HCT116 (cell line): ENCODE measurements around the gene MCC. TPM values are rescaled to one million over a fixed set of nuclear protein-coding genes. Genes with fewer than 3 reads are reported as not detected.

Experiments
- ATAC-seq: fragments of 200-7000 bp; cut with Tn5 transposase; 2 replicates; pipeline ENCODE4 v1.9.1; 2020; ENCODE audit warnings: mild to moderate bottlenecking, moderate library complexity
- BruUV-seq: library from RNA; stranded (reverse); fragments of 400-500 nt; replicated peaks from 2 replicates; lab custom pipeline; 2021; lab: Mats Ljungman, UMichigan
- CTCF ChIA-PET: fragments of 300-600 bp; sonication (Branson Sonifier 250); formaldehyde crosslinking; loops from one replicate; lab custom pipeline; 2021; ENCODE audit warnings: antibody characterized with exemption; lab: Charles Lee
- POLR2A ChIA-PET: fragments of 300-600, 350-600 bp; sonication (Branson Sonifier 250); formaldehyde crosslinking; loops from one replicate; lab custom pipeline; 2021; ENCODE audit warnings: antibody characterized with exemption; lab: Charles Lee
- RAD21 ChIA-PET, 2 experiments: fragments of 300-600 bp; sonication (Branson Sonifier 250); formaldehyde crosslinking; loops; one replicate each; lab custom pipeline; 2023; ENCODE audit warnings: low total read pairs in 2 of 2; ENCODE audit not compliant: uncharacterized antibody in 2 of 2, unreplicated experiment in 2 of 2, low non-redundant PET in 1 of 2; lab: Charles Lee
- DNase-seq: peaks from one replicate; pipeline ENCODE4 v3.0.0-alpha.2; 2010; ENCODE audit warnings: low read depth, low spot score
- H2AFZ ChIP-seq: fragments of 200-600 bp; shearing (Covaris generic), sonication (generic); 2 replicates; pipeline ENCODE4 v1.6.1; 2017; ENCODE audit warnings: low read depth, mixed run types, mixed read lengths, antibody characterized with exemption, low read length; ENCODE audit not compliant: poor library complexity, severe bottlenecking
- H3K27ac ChIP-seq: 2 replicates; pipeline ENCODE4 v1.5.1; 2012; ENCODE audit warnings: low read depth, low read length
- H3K27me3 ChIP-seq: fragments of 200-600 bp; sonication (generic); 2 replicates; pipeline ENCODE4 v1.6.1; 2016; ENCODE audit warnings: mixed run types, low read length, mixed read lengths; ENCODE audit not compliant: insufficient read depth
- H3K36me3 ChIP-seq, 2 experiments: fragments of 200-500 bp in 1 of 2; fragments of 200-600 bp in 1 of 2; sonication (Bioruptor generic) in 1 of 2; sonication (generic) in 1 of 2; 2 replicates each; pipeline versions ENCODE4 v1.5.1 to v1.6.1; 2014 to 2016; ENCODE audit warnings: low read length in 2 of 2, inconsistent platforms in 1 of 2, mixed read lengths in 1 of 2, mixed run types in 1 of 2; ENCODE audit not compliant: insufficient read depth in 2 of 2, control insufficient read depth in 1 of 2
- H3K4me1 ChIP-seq, 2 experiments: fragments of 200-600 bp in 1 of 2; sonication (generic) in 1 of 2; 2 replicates each; pipeline versions ENCODE4 v1.5.1 to v1.6.1; 2012 to 2017; ENCODE audit warnings: low read length in 2 of 2, inconsistent platforms in 1 of 2, mild to moderate bottlenecking in 1 of 2, mixed read lengths in 1 of 2, mixed run types in 1 of 2, moderate library complexity in 1 of 2; ENCODE audit not compliant: insufficient read depth in 2 of 2, control insufficient read depth in 1 of 2
- H3K4me2 ChIP-seq: fragments of 200-600 bp; sonication (generic); 2 replicates; pipeline ENCODE4 v1.6.1; 2017; ENCODE audit warnings: mixed run types, low read length, mixed read lengths
- H3K4me3 ChIP-seq, 2 experiments: fragments of 200-600 bp in 1 of 2; sonication (generic) in 1 of 2; replicated peaks in 1 of 2; 2 replicates each; pipeline ENCODE4 v1.5.1; 2011 to 2016; ENCODE audit warnings: low read length in 2 of 2, control low read depth in 1 of 2, low read depth in 1 of 2, mild to moderate bottlenecking in 1 of 2, mixed read lengths in 1 of 2, mixed run types in 1 of 2
- H3K79me2 ChIP-seq: fragments of 200-600 bp; sonication (generic); 2 replicates; pipeline ENCODE4 v1.6.1; 2017; ENCODE audit warnings: mild to moderate bottlenecking, mixed run types, low read length, moderate library complexity, mixed read lengths; ENCODE audit not compliant: insufficient read depth
- H3K9ac ChIP-seq: fragments of 200-600 bp; sonication (generic); 2 replicates; pipeline ENCODE4 v1.6.1; 2016; ENCODE audit warnings: low read length, mixed read lengths
- H3K9me2 ChIP-seq: fragments of 200-600 bp; sonication (generic), shearing (Covaris generic); 2 replicates; pipeline ENCODE4 v1.6.1; 2017; ENCODE audit warnings: mixed run types, mild to moderate bottlenecking, moderate library complexity; ENCODE audit not compliant: insufficient read depth
- H3K9me3 ChIP-seq, 2 experiments: fragments of 200-500 bp in 1 of 2; fragments of 200-600 bp in 1 of 2; sonication (Bioruptor generic) in 1 of 2; sonication (generic) in 1 of 2; 2 replicates each; pipeline ENCODE4 v1.6.1; 2014 to 2017; ENCODE audit warnings: low read length in 2 of 2, mixed read lengths in 2 of 2, inconsistent platforms in 1 of 2, low read depth in 1 of 2, mild to moderate bottlenecking in 1 of 2, mixed run types in 1 of 2, moderate library complexity in 1 of 2; ENCODE audit not compliant: control insufficient read depth in 1 of 2, insufficient read depth in 1 of 2
- H4K20me1 ChIP-seq: fragments of 200-600 bp; sonication (generic), shearing (Covaris generic); 2 replicates; pipeline ENCODE4 v1.6.1; 2017; ENCODE audit warnings: mixed run types, mild to moderate bottlenecking, moderate library complexity; ENCODE audit not compliant: insufficient read depth
- ATF3 ChIP-seq: IDR thresholded peaks from 2 replicates; pipeline ENCODE4 v1.6.1; 2012
- CBX3 ChIP-seq: IDR thresholded peaks from 2 replicates; pipeline ENCODE4 v1.6.1; 2012; ENCODE audit warnings: low read depth
- CEBPB ChIP-seq: IDR thresholded peaks from 2 replicates; pipeline ENCODE4 v1.6.1; 2012; ENCODE audit warnings: low read depth
- CTCF ChIP-seq, 3 experiments: fragments of 200-600 bp in 1 of 3; sonication (generic) in 1 of 3; IDR thresholded peaks in 2 of 3; conservative IDR thresholded peaks in 1 of 3; 2 replicates each; pipeline ENCODE4 v1.5.1; 2012 to 2017; ENCODE audit warnings: low read depth in 2 of 3, low read length in 2 of 3, antibody characterized with exemption in 1 of 3, borderline replicate concordance in 1 of 3, control low read depth in 1 of 3, mild to moderate bottlenecking in 1 of 3, mixed read lengths in 1 of 3, mixed run types in 1 of 3, moderate library complexity in 1 of 3; ENCODE audit not compliant: insufficient read depth in 1 of 3
- EGR1 ChIP-seq: IDR thresholded peaks from 2 replicates; pipeline ENCODE4 v1.6.1; 2012; ENCODE audit warnings: low read depth
- EZH2phosphoT487 ChIP-seq: fragments of 200-600 bp; IDR thresholded peaks from 2 replicates; pipeline ENCODE4 v1.6.1; 2018; ENCODE audit warnings: antibody characterized with exemption, borderline replicate concordance
- FOSL1 ChIP-seq: IDR thresholded peaks from 2 replicates; pipeline ENCODE4 v1.6.1; 2012; ENCODE audit warnings: low read depth
- JUND ChIP-seq: IDR thresholded peaks from 2 replicates; pipeline ENCODE4 v1.6.1; 2012
- MAX ChIP-seq: IDR thresholded peaks from 2 replicates; pipeline ENCODE4 v1.6.1; 2012
- POLR2A ChIP-seq: IDR thresholded peaks from 2 replicates; pipeline ENCODE4 v1.7.0; 2011; ENCODE audit warnings: borderline replicate concordance; ENCODE audit not compliant: insufficient read depth, insufficient read length; ENCODE audit errors: extremely low read depth
- POLR2AphosphoS5 ChIP-seq: IDR thresholded peaks from 2 replicates; pipeline ENCODE4 v1.6.1; 2011; ENCODE audit warnings: mild to moderate bottlenecking, low read depth, low read length, moderate library complexity
- RAD21 ChIP-seq: IDR thresholded peaks from 2 replicates; pipeline ENCODE4 v1.6.1; 2012; ENCODE audit warnings: low read depth, mild to moderate bottlenecking
- SIN3A ChIP-seq: IDR thresholded peaks from 2 replicates; pipeline ENCODE4 v1.6.1; 2012; ENCODE audit warnings: low read depth
- SP1 ChIP-seq: IDR thresholded peaks from 2 replicates; pipeline ENCODE4 v1.6.1; 2012; ENCODE audit warnings: low read depth
- TCF7L2 ChIP-seq: IDR thresholded peaks from 2 replicates; pipeline ENCODE4 v1.7.0; 2011; ENCODE audit warnings: borderline replicate concordance, inconsistent platforms; ENCODE audit not compliant: insufficient read depth, insufficient read length; ENCODE audit errors: extremely low read depth
- YY1 ChIP-seq: IDR thresholded peaks from 2 replicates; pipeline ENCODE4 v1.6.1; 2011; ENCODE audit warnings: low read length, low read depth, moderate library complexity, mild to moderate bottlenecking; ENCODE audit not compliant: insufficient replicate concordance; ENCODE audit errors: extremely low read depth
- ZFX ChIP-seq: fragments of 450-650 bp; IDR thresholded peaks from 2 replicates; pipeline ENCODE4 v1.6.1; 2017
- ZNF274 ChIP-seq: fragments of 200-500 bp; sonication (Bioruptor generic); IDR thresholded peaks from 2 replicates; pipeline ENCODE4 v1.6.1; 2014; ENCODE audit warnings: mild to moderate bottlenecking, low read depth, low read length, inconsistent platforms
- intact Hi-C: fragments of 100-400 bp; cut with micrococcal nuclease; formaldehyde crosslinking; loops from 2 replicates; pipeline ENCODE4 v1.10.0; 2022
- total RNA-seq: library from RNA; stranded (reverse); gene quantifications from one replicate; pipeline ENCODE4 v1.2.1, GENCODE V29; 2021; ENCODE audit not compliant: unreplicated experiment

The MCC gene
- total RNA-seq, 1 experiment from 2014 or later, result 20.1 TPM

GRCh38 chr5:113204525-113205161, 283.6 kb downstream of the MCC start:
- no peak overlapping the region for H3K27ac ChIP-seq
- H3K9me3 ChIP-seq, result no peaks in the 10 kb centered on the region
- no peaks in the 10 kb centered on the region for H3K27me3 ChIP-seq
- BruUV-seq, result no TSS peak
- no peak for ATAC-seq
- intact Hi-C loops, result loop anchor here (5.0 kb wide), 2 partner anchors 108 to 308 kb away; partner anchors contain the start of gene YTHDC2
- RAD21 ChIA-PET, result no interaction called here
- DNase-seq, result no peak
- no peak overlapping the region for H2AFZ ChIP-seq
- no peaks in the 10 kb centered on the region for H3K36me3 ChIP-seq
- CTCF ChIA-PET, result no interaction called here
- TF ChIP-seq MAX (no peak), CEBPB (peak; percentile 71)
- POLR2A ChIA-PET, result no interaction called here
- H4K20me1 ChIP-seq, result no peaks in the 10 kb centered on the region
- no peak overlapping the region for H3K9ac ChIP-seq
- peaks cover 26% of the 10 kb centered on the region for H3K79me2 ChIP-seq
- peaks cover 33 to 65% of the 10 kb centered on the region in 2 experiments for H3K4me1 ChIP-seq
- no peak overlapping the region for H3K4me3 ChIP-seq
- H3K9me2 ChIP-seq, result no peaks in the 10 kb centered on the region
- peak overlapping the region; percentile 35 for H3K4me2 ChIP-seq

GRCh38 chr5:113203916-113204315, 284.3 kb downstream of the MCC start:
- peaks cover 33 to 69% of the 10 kb centered on the region in 2 experiments for H3K4me1 ChIP-seq
- H3K36me3 ChIP-seq, result no peaks in the 10 kb centered on the region
- TF ChIP-seq CBX3, result no peak
- no peak for TF ChIP-seq ATF3
- no peak for TF ChIP-seq FOSL1
- TF ChIP-seq YY1, result no peak
- TF ChIP-seq EGR1, result no peak
- no peak for TF ChIP-seq CTCF (IDR thresholded peaks at IDR 0.05 in 2 of 3, conservative IDR thresholded peaks at IDR 0.05 in 1 of 3; ENCODE audit: borderline replicate concordance in 1 of 3, insufficient read depth in 1 of 3, low read depth in 2 of 3, low read length in 2 of 3)
- TF ChIP-seq MAX, result no peak
- TF ChIP-seq SIN3A, result no peak
- no peak for TF ChIP-seq SP1
- TF ChIP-seq EZH2phosphoT487, result no peak
- TF ChIP-seq POLR2A, result no peak
- no peak for TF ChIP-seq POLR2AphosphoS5
- no peak for TF ChIP-seq ZFX
- TF ChIP-seq ZNF274, result no peak
- no peak for TF ChIP-seq TCF7L2
- TF ChIP-seq RAD21, result no peak
- no peak for TF ChIP-seq JUND
- no peak for TF ChIP-seq CEBPB
- no peaks in the 10 kb centered on the region for H4K20me1 ChIP-seq
- no peak overlapping the region; a peak in 1 of 4 replicates for H3K4me3 ChIP-seq
- ATAC-seq, result no peak
- BruUV-seq, result no TSS peak
- POLR2A ChIA-PET, result no interaction called here
- peaks cover 32% of the 10 kb centered on the region for H3K79me2 ChIP-seq
- H3K9me2 ChIP-seq, result no peaks in the 10 kb centered on the region
- RAD21 ChIA-PET, result no interaction called here
- peak overlapping the region; percentile 75 for H3K9ac ChIP-seq
- intact Hi-C loops, result loop anchor here (5.0 kb wide), 1 partner anchor 108 kb away; no protein-coding TSS in a partner anchor
- no peaks in the 10 kb centered on the region for H3K27me3 ChIP-seq
- H3K4me2 ChIP-seq, result peak overlapping the region; percentile 91
- no peak overlapping the region for H3K27ac ChIP-seq
- CTCF ChIA-PET, result no interaction called here
- no peak for DNase-seq
- H3K9me3 ChIP-seq, result no peaks in the 10 kb centered on the region
- H2AFZ ChIP-seq, result no peak overlapping the region
